Right lobe of liver (tissue), 4 donors: ENCODE measurements around the gene SLC10A3.

Source experiments
- CTCF ChIP-seq, 4 donors: fragments of 200-600 bp in 3 of 4; fragments of 450-650 bp in 1 of 4; IDR thresholded peaks; one replicate each; pipeline versions ENCODE4 v1.5.1 to v1.8.0; 2016 to 2022; ENCODE audit warnings: antibody characterized with exemption in 4 of 4, mild to moderate bottlenecking in 2 of 4
- POLR2A ChIP-seq: fragments of 450-650 bp; IDR thresholded peaks from one replicate; pipeline ENCODE4 v1.6.1; 2017; ENCODE audit warnings: antibody characterized with exemption, mild to moderate bottlenecking
- donor health status: DM: no; HTN: no; CAD: no.
- donor health status: DM: no; HTN: no; CAD: no.
- donor health status: DM: no; HTN: yes; CAD: no.

- TF ChIP-seq CTCF (IDR thresholded peaks at IDR 0.05) (no peak), POLR2A (no peak)
These were observed 24.4 kb downstream of the SLC10A3 start for GRCh38 chrX:154466036-154466435.
